ENCODE measurements around the gene C17orf100. TPM values are rescaled to one million over a fixed set of nuclear protein-coding genes. Genes with fewer than 3 reads are reported as not detected.
A peak's percentile ranks its signal among the peaks of the same experiment; 100 is the strongest.

Gene C17orf100
- total and polyA plus RNA-seq, 9 of the 15 experiments (the other 6 are each of a cell fraction or from before 2014, with no cell fraction given), result 0.04 to 1.7 (median 0.43) TPM

DNA sequence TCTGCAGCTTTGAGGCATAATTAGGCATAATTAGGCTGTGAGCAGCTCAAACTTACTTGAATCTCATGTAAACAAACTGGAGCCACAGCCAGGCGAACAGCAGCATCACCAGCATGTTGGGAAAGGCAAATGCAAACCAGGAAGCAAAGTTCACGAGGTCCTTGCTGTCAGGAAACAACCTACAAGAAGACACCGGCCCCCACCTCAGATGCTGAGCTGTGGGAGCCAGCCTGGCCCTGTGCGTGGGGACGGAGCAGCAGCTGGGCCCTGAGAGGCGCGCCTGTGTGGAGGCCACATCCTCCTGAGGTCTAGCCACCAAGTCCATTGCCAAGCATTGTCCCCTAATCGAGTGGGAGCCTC is 49.4 kb downstream of the C17orf100 start:
- BruUV-seq (replicated peaks), result no TSS peak
- H3K4me3 ChIP-seq, result no peak overlapping the region
- in situ Hi-C loops (cut with MboI) (no loop called here), intact Hi-C loops (cut with micrococcal nuclease) (no loop called here)
- no peaks in the 10 kb centered on the region for H4K20me1 ChIP-seq (replicated peaks; ENCODE audit: control insufficient read depth, insufficient read depth, low read length)
- POLR2A ChIA-PET, result no interaction called here
- H3K4me2 ChIP-seq (ENCODE audit: insufficient read depth, low read length), result no peak overlapping the region
- FAIRE-seq, result no peak
- no peaks in the 10 kb centered on the region for H3K9me1 ChIP-seq (ENCODE audit: control insufficient read depth, insufficient read depth, low read length)
- H3K36me3 ChIP-seq (ENCODE audit: control insufficient read depth, insufficient read depth, low read length), result no peaks in the 10 kb centered on the region
- H3K27me3 ChIP-seq (ENCODE audit: control insufficient read depth in 2 of 2, insufficient read depth in 2 of 2, low read length in 2 of 2), result peaks cover 0 to 31% of the 10 kb centered on the region in 2 experiments; a peak in 2 of 5 replicates
- no peak for DNase-seq (ENCODE audit: extremely low read depth in 1 of 4, low spot score in 3 of 4)
- H3K79me2 ChIP-seq (ENCODE audit: control insufficient read depth, insufficient read depth, low read length), result no peaks in the 10 kb centered on the region
- no peak for ATAC-seq
- H2AFZ ChIP-seq (ENCODE audit: low read depth, low read length), result peak overlapping the region; percentile 59; the same call in 1 of the 2 replicates
- 53% methylated on average over 6 of the region's 8 CpGs for WGBS (ENCODE audit: insufficient coverage, low coverage, missing lambda C conversion rate)
- H3K9ac ChIP-seq (ENCODE audit: insufficient read depth in 1 of 2, low read depth in 2 of 2, low read length in 2 of 2), result no peak overlapping the region
- no peak overlapping the region for H3K27ac ChIP-seq (ENCODE audit: extremely low read depth, low read depth, low read length)
- no peaks in the 10 kb centered on the region for H3K9me3 ChIP-seq (replicated peaks; ENCODE audit: control insufficient read depth, insufficient read depth, low read depth, low read length)
- CTCF ChIA-PET (ENCODE audit: low intra/inter-chr PET ratio), result no interaction called here
- peaks cover 0 to 5% of the 10 kb centered on the region in 2 experiments; a peak in 1 of 5 replicates for H3K4me1 ChIP-seq (replicated peaks in 1 of 2; ENCODE audit: control insufficient read depth in 2 of 2, insufficient read depth in 2 of 2, low read length in 2 of 2)
- TF ChIP-seq, protein P1, sequence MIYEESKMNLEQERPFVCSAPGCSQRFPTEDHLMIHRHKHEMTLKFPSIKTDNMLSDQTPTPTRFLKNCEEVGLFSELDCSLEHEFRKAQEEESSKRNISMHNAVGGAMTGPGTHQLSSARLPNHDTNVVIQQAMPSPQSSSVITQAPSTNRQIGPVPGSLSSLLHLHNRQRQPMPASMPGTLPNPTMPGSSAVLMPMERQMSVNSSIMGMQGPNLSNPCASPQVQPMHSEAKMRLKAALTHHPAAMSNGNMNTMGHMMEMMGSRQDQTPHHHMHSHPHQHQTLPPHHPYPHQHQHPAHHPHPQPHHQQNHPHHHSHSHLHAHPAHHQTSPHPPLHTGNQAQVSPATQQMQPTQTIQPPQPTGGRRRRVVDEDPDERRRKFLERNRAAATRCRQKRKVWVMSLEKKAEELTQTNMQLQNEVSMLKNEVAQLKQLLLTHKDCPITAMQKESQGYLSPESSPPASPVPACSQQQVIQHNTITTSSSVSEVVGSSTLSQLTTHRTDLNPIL (CRISPR knock-in tag; IDR thresholded peaks at IDR 0.05), result no peak
- TF ChIP-seq, protein P2, sequence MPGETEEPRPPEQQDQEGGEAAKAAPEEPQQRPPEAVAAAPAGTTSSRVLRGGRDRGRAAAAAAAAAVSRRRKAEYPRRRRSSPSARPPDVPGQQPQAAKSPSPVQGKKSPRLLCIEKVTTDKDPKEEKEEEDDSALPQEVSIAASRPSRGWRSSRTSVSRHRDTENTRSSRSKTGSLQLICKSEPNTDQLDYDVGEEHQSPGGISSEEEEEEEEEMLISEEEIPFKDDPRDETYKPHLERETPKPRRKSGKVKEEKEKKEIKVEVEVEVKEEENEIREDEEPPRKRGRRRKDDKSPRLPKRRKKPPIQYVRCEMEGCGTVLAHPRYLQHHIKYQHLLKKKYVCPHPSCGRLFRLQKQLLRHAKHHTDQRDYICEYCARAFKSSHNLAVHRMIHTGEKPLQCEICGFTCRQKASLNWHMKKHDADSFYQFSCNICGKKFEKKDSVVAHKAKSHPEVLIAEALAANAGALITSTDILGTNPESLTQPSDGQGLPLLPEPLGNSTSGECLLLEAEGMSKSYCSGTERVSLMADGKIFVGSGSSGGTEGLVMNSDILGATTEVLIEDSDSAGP (CRISPR knock-in tag; IDR thresholded peaks at IDR 0.05), result no peak
- TF ChIP-seq HMG20B (CRISPR knock-in tag; IDR thresholded peaks at IDR 0.05) (no peak), MXI1 (IDR thresholded peaks at IDR 0.05; ENCODE audit: low read depth, low read length) (no peak), PTBP1 (IDR thresholded peaks at IDR 0.05; ENCODE audit: low read depth, low read length) (no peak), POLR3A (IDR thresholded peaks at IDR 0.05; ENCODE audit: borderline replicate concordance, extremely low read depth, insufficient read depth, insufficient read length) (no peak), SMARCA5 (IDR thresholded peaks at IDR 0.05) (no peak), HNRNPLL (IDR thresholded peaks at IDR 0.05; ENCODE audit: low read depth, low read length, poor library complexity, severe bottlenecking) (no peak), PHB (CRISPR knock-in tag; IDR thresholded peaks at IDR 0.05) (no peak)
- TF ChIP-seq, protein P3, sequence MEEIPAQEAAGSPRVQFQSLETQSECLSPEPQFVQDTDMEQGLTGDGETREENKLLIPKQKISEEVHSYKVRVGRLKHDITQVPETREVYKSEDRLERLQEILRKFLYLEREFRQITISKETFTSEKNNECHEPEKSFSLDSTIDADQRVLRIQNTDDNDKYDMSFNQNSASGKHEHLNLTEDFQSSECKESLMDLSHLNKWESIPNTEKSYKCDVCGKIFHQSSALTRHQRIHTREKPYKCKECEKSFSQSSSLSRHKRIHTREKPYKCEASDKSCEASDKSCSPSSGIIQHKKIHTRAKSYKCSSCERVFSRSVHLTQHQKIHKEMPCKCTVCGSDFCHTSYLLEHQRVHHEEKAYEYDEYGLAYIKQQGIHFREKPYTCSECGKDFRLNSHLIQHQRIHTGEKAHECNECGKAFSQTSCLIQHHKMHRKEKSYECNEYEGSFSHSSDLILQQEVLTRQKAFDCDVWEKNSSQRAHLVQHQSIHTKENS (CRISPR knock-in tag; IDR thresholded peaks at IDR 0.05), result no peak
- TF ChIP-seq, protein P4, sequence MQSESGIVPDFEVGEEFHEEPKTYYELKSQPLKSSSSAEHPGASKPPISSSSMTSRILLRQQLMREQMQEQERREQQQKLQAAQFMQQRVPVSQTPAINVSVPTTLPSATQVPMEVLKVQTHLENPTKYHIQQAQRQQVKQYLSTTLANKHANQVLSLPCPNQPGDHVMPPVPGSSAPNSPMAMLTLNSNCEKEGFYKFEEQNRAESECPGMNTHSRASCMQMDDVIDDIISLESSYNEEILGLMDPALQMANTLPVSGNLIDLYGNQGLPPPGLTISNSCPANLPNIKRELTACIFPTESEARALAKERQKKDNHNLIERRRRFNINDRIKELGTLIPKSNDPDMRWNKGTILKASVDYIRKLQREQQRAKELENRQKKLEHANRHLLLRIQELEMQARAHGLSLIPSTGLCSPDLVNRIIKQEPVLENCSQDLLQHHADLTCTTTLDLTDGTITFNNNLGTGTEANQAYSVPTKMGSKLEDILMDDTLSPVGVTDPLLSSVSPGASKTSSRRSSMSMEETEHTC (IDR thresholded peaks at IDR 0.05), result no peak
- TF ChIP-seq, protein P5, sequence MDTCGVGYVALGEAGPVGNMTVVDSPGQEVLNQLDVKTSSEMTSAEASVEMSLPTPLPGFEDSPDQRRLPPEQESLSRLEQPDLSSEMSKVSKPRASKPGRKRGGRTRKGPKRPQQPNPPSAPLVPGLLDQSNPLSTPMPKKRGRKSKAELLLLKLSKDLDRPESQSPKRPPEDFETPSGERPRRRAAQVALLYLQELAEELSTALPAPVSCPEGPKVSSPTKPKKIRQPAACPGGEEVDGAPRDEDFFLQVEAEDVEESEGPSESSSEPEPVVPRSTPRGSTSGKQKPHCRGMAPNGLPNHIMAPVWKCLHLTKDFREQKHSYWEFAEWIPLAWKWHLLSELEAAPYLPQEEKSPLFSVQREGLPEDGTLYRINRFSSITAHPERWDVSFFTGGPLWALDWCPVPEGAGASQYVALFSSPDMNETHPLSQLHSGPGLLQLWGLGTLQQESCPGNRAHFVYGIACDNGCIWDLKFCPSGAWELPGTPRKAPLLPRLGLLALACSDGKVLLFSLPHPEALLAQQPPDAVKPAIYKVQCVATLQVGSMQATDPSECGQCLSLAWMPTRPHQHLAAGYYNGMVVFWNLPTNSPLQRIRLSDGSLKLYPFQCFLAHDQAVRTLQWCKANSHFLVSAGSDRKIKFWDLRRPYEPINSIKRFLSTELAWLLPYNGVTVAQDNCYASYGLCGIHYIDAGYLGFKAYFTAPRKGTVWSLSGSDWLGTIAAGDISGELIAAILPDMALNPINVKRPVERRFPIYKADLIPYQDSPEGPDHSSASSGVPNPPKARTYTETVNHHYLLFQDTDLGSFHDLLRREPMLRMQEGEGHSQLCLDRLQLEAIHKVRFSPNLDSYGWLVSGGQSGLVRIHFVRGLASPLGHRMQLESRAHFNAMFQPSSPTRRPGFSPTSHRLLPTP (IDR thresholded peaks at IDR 0.05; ENCODE audit: borderline replicate concordance, extremely low read depth, insufficient read length), result no peak

All from K562 (cell line).